ENCODE measurements around the gene LYZL6.

Gene LYZL6

GRCh38 chr17:35889818-35890773 lies 53.4 kb downstream of the LYZL6 start:
- no peaks in the 10 kb centered on the region for H3K9me2 ChIP-seq (ENCODE audit: low read depth, low read length)
- H3K4me3 ChIP-seq (ENCODE audit: low read depth, low read length, poor library complexity, severe bottlenecking): no peak overlapping the region
- H2AFZ ChIP-seq (ENCODE audit: low read length): no peak overlapping the region
- H3K4me2 ChIP-seq (ENCODE audit: low read length): no peak overlapping the region
- no peaks in the 10 kb centered on the region for H3K27me3 ChIP-seq (ENCODE audit: insufficient read depth, low read length)
- H3K36me3 ChIP-seq (ENCODE audit: insufficient read depth, low read length): no peaks in the 10 kb centered on the region
- no peak for TF ChIP-seq CTCF (IDR thresholded peaks at IDR 0.05; ENCODE audit: low read length)
- no peak for TF ChIP-seq EZH2 (IDR thresholded peaks at IDR 0.05; ENCODE audit: borderline replicate concordance, low read length)
- no peaks in the 10 kb centered on the region for H3K79me2 ChIP-seq (ENCODE audit: insufficient read depth, low read length)
- H4K20me1 ChIP-seq (ENCODE audit: insufficient read depth, low read length): no peaks in the 10 kb centered on the region
- H3F3A ChIP-seq (ENCODE audit: insufficient read depth, low read length): no peaks in the 10 kb centered on the region
- H3K9ac ChIP-seq (ENCODE audit: low read length): no peak overlapping the region
- H3K9me3 ChIP-seq (ENCODE audit: low read length): no peaks in the 10 kb centered on the region
- H3K27ac ChIP-seq (ENCODE audit: low read depth, low read length, poor library complexity, severe bottlenecking): no peak overlapping the region
- H3K4me1 ChIP-seq (ENCODE audit: insufficient read depth, low read length, severe bottlenecking): no peaks in the 10 kb centered on the region

- Histone ChIP-seq H3K9me3 (ENCODE audit: low read length) (no peaks in the 10 kb centered on the region), H3K4me1 (ENCODE audit: insufficient read depth, low read length, severe bottlenecking) (no peaks in the 10 kb centered on the region), H3K9me2 (ENCODE audit: low read depth, low read length) (no peaks in the 10 kb centered on the region), H2AFZ (ENCODE audit: low read length) (no peak overlapping the region), H3K27me3 (ENCODE audit: insufficient read depth, low read length) (no peaks in the 10 kb centered on the region), H3K36me3 (ENCODE audit: insufficient read depth, low read length) (no peaks in the 10 kb centered on the region), H3K4me3 (ENCODE audit: low read depth, low read length, poor library complexity, severe bottlenecking) (no peak overlapping the region), H3K79me2 (ENCODE audit: insufficient read depth, low read length) (no peaks in the 10 kb centered on the region), H4K20me1 (ENCODE audit: insufficient read depth, low read length) (no peaks in the 10 kb centered on the region), H3K27ac (ENCODE audit: low read depth, low read length, poor library complexity, severe bottlenecking) (no peak overlapping the region), H3K4me2 (ENCODE audit: low read length) (no peak overlapping the region), H3K9ac (ENCODE audit: low read length) (no peak overlapping the region), H3F3A (ENCODE audit: insufficient read depth, low read length) (no peaks in the 10 kb centered on the region)
- no peak for TF ChIP-seq CTCF (IDR thresholded peaks at IDR 0.05; ENCODE audit: low read length)
- no peak for TF ChIP-seq EZH2 (IDR thresholded peaks at IDR 0.05; ENCODE audit: borderline replicate concordance, low read length)
Observed at GRCh38 chr17:35889241-35889640, 54.3 kb downstream of the LYZL6 start.

Measured in OCI-LY1 (cell line).